Activated CD8-positive, alpha-beta memory T cell treated with anti-CD3 and anti-CD28 coated beads, Interleukin-2, amount 50 U/mL, for 48 hours (primary cell): Measurements from ENCODE around the gene ZNF813.
A peak's percentile ranks its signal among the peaks of the same experiment; 100 is the strongest.
"Not testable (repeated sequence)": the region's sequence is repeated elsewhere in the genome, so short reads cannot be mapped to it uniquely, and the experiment has no call there.

ENCODE experiments used
- DNase-seq: peaks from one replicate; pipeline ENCODE4 v3.0.0-alpha.2; 2020

ZNF813 gene

DNA sequence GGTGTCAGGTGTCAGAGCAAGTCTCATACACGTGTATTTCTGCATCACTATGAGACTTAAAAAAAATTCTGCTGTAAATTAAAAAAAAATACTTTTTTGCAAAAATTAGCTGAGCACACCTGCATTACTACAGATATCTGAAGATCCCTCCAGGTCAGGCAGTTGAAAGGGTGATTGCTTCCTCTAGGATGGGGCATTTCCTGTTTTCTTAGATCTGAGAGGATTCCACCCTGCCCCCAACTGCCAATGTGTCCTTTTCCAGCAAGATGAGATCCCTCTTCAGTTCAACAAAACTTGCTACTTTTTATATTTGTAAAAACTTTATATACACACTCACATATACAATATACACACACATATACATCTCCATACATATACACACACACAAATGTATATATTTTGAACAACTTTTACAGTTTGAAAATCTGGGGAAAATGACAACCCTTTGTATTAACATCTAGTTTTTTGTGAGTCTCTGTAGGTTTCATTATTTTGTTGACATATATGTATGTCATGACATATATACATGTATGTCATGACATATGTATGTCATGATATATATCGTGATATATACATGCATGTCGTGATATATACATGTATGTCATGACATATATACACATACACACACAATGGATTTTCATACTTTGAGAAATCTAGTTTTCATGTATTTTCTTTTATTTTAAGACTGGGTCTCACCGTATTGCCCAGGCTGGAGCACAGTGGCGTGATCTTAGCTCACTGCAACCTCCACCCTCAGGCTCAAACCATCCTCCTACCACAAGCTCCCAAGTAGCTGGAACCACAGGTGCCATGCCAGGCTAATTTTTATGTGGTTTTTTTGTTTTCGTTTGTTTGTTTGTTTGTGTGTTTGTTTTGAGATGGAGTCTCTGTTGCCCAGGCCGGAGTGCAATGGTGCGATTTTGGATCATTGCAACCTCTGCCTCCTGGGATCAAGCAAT, 17.8 kb downstream of the ZNF813 start:
- no peak for DNase-seq

- DNase-seq, result no peak
Measured at GRCh38 chr19:53492153-53492552, 24.6 kb downstream of the ZNF813 start.

DNA sequence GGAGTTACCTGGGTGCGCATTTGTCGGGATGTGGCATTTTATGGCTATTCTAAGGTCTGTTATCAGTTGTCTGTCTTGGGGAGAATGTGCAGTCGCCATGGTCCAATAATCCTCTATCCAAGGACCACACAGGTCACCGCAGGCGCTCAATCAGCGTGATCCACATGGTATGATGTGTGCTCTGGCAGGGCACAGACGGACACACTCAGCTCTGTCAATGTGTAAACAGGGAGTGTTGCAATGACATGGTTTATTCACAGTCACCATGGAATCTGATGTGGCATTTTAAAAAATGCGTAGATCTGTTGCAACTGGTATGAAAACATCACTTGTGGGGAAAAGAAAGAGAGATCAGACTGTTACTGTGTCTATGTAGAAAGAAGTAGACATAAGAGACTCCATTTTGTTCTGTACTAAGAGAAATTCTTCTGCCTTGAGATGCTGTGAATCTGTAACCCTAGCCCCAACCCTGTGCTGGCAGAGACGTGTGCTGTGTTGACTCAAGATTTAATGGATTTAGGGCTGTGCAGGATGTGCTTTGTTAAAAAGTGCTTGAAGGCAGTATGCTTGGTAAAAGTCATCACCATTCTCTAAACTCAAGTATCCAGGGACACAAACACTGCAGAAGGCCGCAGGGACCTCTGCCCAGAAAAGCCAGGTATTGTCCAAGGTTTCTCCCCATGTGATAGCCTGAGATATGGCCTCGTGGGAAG, 29.9 kb downstream of the ZNF813 start:
- DNase-seq, result not testable (repeated sequence)

DNA sequence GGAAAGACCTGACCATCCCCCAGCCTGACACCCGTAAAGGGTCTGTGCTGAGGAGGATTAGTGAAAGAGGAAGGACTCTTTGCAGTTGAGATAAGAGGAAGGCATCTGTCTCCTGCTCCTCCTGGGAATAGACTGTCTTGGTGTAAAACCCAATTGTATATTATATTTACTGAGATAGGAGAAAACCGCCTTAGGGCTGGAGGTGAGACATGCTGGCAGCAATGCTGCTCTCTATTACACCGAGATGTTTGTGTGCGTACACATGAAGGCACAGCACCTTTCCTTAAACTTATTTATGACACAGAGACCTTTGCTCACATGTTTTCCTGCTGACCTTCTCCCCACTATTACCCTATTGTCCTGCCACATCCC, 30.5 kb downstream of the ZNF813 start:
- DNase-seq, result not testable (repeated sequence)

DNA sequence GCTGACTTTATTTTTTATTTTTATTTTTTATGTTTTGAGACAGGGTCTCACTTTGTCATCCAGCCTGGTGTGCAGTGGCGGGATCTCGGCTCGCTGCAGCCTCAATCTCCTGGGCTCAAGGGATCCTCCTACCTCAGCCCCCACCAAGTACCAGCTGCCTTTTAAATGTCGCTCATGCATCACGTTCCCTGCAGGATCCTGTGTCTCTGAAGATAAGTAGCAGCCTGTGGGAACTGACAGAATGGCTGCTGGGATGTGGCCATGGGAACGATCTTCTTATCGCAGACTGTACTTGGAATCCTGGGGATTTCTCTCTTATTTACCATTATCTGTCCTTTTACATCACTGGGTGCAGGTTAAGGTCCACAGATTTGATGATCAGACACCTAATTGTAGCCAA, 35.6 kb downstream of the ZNF813 start:
- not testable (repeated sequence) for DNase-seq

DNA sequence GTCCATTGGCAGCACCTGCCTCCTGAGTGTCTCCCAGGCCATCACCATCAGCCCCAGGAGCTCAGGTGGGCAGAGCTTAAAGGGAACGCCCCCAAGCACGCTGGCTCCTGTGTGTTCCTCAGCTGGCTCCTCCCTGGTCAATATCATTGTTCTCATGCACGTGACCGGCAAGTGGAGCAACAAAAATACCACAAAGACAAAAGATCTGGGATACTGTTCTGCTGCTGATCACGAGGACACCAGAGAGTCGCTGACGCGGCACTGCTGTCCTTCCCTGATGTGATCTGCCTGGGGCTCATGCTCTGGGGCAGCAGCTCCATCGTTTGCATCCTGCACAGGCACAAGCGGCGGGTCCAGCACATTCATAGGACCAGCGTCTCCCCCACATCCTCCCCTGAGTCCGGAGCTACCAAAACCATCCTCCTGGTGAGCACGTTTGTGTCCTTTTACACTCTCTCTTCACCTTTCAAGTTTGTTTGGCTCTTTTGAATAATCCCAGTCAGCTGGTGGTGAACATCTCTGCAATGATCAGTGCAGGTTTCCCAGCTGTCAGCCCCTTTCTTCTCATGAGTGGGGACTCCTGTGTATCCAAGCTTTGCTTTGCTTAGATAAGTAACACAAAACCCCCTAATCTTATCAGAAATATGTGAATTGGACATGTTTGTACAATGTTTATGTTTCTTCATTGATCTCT, 36.3 kb downstream of the ZNF813 start:
- DNase-seq, result not testable (repeated sequence)

DNA sequence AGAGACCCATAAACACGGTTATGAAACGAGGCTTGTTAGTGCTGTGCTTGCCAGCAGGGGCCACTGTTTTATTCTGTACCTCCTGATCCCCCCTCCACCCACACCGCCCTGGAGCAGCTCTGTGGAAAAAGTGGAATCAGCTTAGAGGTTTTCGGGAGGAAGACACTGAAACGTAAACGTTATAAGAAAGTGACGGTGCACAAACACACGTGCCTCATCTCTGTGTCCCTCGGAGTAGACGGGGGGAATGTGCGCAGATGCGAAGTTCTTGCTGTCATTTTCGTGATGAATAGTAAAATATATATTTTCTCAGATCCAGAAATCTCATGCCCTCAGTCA, 36.8 kb downstream of the ZNF813 start:
- not testable (repeated sequence) for DNase-seq

DNA sequence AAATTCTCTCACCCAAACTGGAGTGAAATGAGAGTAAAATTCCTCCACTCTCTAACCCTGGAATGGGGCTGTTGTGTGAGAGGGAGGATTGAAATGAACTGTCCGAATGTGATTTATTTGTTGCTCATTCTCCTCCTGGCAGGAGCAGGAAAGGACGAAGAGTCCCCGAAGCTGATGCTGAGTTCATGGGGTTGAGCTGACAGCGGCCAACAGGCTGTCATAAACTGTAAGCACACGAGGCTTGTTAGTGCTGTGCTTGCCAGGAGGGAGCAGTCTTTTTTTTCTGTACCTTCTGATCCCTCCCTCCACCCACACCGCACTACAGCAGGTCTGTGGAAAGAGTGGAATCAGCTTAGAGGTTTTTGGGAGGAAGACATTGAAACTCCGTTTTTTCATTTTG, 37.4 kb downstream of the ZNF813 start:
- no peak for DNase-seq

- no peak for DNase-seq
Measured at GRCh38 chr19:53506728-53507127, 39.2 kb downstream of the ZNF813 start.

GRCh38 chr19:53507523-53508442, 40.2 kb downstream of the ZNF813 start:
- no peak for DNase-seq

DNA sequence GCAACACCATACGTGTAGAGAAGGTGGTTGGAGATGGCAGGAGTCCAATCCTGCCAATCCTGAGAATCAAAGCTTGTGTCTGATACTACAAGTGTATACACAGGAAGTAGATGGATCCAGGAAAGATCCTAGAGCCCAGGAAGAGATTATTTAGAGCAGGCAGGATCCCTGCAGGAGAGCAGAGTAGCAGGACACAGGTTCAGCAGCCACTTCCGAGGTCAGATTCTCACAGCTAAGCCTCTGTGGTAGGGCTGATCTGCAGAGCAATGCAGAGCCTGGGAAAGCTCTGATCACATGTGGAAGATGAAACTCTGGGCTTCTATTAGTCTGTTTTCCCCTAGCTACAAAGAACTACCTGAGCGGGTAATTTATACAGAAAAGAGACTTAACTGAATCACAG, 41.9 kb downstream of the ZNF813 start:
- DNase-seq, result no peak

- DNase-seq, result no peak
Measured at GRCh38 chr19:53509845-53510244, 42.3 kb downstream of the ZNF813 start.

DNA sequence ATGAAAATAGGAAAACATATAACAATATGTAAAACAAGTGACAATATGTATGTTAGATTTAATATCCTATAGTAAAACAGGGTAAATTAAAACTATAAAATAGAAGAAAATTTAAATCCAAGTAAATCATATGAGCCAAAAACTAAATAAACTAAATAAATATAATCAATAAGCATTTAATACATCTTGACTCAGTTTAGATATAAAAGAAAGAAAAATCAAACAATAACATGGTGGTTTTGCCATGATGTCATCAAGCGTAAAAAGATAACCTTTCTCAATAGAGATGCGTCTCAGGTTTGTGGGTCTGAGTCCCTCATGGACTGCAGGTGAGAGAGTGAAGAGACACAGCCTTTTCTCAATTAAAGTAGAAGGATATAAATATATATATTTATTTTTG, 43.8 kb downstream of the ZNF813 start:
- no peak for DNase-seq

DNA sequence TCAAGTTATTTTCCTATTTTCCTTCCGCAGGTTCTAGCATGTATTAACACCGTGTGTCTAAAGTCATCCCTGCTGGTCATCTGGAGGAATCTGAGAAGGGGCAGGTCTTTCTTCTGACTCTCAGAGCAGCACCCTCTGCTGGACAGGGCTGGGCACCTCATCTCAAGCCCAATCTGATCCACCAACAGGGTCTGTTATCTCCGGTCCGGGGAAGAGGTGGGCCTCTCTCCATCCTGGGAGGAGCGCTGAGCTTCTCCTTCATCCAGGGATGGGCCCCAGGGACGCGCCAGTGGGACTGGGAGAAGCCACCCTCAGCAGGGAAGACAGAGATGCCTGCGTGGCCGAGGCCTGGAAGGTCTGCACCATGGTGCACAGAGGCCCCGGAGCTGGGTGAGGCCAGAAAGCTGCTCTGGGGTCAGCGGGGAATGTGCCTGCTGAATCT, 44.4 kb downstream of the ZNF813 start:
- DNase-seq, result peak; percentile 62

DNA sequence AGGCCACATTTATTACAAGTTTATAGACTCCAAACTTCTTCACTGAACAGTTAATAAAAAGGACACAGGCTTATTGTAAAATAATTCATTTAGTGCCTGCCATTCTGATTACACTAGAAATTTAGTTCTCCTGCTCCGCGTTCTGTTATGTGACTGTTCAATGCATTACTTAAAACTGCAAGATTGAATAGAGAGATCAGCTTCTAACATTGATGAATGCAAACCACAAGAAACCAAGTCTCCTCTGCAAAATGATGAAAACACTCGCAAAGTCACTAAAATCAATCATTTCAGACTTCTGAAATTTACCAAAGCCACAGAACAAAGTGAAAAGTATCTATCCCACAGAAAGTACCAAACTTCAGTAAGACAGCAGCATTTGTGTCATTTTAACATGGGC, 47.5 kb downstream of the ZNF813 start:
- DNase-seq, result not testable (repeated sequence)

DNA sequence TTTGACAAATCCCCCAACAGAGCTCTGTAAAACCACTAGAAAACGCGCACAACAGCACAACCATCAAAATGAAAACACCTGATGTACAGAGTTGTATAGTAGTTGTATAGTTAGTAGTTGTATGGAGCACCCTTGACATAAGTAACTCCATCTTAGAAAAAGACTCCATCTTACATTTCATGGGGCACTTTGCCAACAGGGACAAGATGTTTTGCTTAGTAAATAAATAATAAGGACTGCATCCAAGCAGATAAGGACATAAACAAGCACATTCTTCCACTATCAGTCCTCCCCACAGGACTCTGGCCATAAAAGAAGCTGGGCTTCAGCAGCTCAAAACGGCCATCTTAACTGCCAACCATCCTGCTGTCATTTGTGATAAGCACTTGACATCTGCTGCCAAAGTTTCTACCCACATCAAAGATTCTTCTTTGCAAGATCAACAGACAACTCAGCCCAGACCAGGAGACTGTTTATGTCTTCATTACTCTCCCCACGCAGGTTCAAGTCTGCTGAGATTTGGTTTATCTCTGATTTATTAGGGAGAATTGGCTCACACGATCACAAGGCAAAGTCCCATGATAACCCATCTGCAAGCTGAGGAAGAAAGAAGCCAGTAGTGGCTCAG, 49.7 kb downstream of the ZNF813 start:
- DNase-seq, result no peak

- no peak for DNase-seq
Measured at GRCh38 chr19:53518121-53518520, 50.6 kb downstream of the ZNF813 start.

DNA sequence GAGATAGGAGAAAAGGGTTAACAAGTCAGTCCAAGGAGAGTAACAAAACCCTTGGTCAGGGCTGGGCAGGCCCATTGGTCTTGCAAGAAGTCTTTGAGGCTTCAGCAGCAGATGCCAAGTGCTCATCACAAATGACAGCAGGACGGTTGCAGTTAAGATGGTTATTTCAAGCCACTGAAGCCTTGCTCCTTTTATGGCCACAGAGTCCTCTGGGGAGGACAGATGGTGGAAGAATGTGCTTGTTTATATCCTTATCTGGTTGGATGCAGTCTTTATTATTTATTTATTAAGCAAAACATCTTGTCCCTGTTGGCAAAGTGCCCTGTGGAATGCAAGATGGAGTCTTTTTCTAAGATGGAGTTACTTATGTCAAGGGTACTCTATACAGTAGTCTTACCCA, 51.2 kb downstream of the ZNF813 start:
- DNase-seq, result no peak

- DNase-seq, result no peak
Measured at GRCh38 chr19:53519446-53519845, 51.9 kb downstream of the ZNF813 start.

DNA sequence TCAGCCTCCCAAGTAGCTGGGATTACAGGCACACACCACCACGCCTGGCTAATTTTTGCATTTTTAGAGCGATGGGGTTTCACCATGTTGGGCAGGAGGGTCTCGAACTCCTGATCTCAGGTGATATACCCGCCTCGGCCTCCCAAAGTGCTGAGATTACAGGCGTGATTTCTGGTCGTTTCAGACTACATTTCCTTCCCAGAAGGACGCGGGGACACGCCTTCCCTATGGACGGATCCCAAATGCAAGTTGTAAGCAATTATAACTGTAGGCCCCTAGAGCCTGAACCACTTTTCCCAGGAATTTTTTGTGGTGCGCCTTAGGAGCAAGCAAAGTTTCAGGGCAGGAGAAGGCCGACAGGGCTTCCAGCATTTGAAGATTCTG, 52.6 kb downstream of the ZNF813 start:
- no peak for DNase-seq

- peak; percentile 82 for DNase-seq
Measured at GRCh38 chr19:53520547-53521372, 53.2 kb downstream of the ZNF813 start.
